Measurements from ENCODE around the gene FOCAD.

- no peak for TF ChIP-seq POLR2A (IDR thresholded peaks at IDR 0.05; ENCODE audit: low read depth)
- TF ChIP-seq EP300 (IDR thresholded peaks at IDR 0.05), result no peak
- TF ChIP-seq, protein P1, sequence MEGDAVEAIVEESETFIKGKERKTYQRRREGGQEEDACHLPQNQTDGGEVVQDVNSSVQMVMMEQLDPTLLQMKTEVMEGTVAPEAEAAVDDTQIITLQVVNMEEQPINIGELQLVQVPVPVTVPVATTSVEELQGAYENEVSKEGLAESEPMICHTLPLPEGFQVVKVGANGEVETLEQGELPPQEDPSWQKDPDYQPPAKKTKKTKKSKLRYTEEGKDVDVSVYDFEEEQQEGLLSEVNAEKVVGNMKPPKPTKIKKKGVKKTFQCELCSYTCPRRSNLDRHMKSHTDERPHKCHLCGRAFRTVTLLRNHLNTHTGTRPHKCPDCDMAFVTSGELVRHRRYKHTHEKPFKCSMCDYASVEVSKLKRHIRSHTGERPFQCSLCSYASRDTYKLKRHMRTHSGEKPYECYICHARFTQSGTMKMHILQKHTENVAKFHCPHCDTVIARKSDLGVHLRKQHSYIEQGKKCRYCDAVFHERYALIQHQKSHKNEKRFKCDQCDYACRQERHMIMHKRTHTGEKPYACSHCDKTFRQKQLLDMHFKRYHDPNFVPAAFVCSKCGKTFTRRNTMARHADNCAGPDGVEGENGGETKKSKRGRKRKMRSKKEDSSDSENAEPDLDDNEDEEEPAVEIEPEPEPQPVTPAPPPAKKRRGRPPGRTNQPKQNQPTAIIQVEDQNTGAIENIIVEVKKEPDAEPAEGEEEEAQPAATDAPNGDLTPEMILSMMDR (IDR thresholded peaks at IDR 0.05), result no peak
- TF ChIP-seq POLR2AphosphoS5 (IDR thresholded peaks at IDR 0.05), result no peak
These were observed 33.7 kb upstream of the FOCAD start for GRCh38 chr9:20650313-20650712.

Data from esophagus muscularis mucosa (tissue), 4 donors.